HK-2 (cell line): Measurements from ENCODE around the gene CLDN11.

Source experiments
- DNase-seq: peaks from one replicate; pipeline ENCODE4 v3.0.0-alpha.2; 2018; ENCODE audit not compliant: unreplicated experiment

Gene CLDN11

DNA sequence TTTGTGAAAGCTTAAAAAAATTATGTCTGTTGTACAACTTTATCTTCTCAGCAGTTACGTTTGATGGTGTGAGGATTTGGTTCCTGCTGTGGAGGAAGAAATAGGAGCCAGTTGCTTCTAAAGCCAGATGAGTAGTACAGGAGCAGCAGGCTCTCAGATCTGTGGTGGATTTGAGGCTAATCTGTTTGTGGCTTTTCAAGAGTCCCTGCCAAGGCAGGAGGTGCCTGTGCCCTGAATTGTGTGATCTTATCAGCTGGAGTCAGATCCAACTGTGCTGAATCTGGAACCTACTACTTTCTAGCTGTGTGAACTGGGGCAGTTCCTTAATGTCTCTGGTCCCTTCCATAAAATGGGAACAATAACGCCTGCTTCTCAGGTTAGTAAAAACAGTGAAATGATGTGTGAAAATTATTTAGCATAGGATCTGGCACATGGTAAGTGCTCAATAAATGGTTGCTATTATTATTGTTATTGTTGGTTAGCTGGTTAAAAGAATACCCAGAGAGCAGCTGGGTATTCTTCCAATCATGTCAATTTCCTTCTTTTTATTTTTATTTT lies 7.7 kb downstream of the CLDN11 start:
- DNase-seq: no peak

DNA sequence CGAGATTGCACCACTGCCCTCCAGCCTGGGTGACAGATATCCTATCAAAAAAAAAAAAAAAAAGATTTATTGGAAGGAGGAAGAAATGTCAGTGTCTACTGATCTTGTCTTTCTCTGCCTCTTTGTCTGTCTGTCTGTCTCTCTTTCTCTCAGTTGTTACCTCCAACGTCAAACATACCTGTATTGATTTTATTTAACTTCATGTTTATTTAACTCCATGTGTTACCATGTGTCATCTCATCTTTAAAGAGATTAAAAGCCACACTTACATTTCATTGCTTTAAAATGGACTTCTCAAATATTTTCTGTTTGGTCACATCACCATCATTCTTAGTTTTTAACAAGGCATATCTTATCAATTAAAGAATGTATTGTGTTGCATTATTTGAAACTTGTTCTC lies 9.4 kb downstream of the CLDN11 start:
- no peak for DNase-seq

DNA sequence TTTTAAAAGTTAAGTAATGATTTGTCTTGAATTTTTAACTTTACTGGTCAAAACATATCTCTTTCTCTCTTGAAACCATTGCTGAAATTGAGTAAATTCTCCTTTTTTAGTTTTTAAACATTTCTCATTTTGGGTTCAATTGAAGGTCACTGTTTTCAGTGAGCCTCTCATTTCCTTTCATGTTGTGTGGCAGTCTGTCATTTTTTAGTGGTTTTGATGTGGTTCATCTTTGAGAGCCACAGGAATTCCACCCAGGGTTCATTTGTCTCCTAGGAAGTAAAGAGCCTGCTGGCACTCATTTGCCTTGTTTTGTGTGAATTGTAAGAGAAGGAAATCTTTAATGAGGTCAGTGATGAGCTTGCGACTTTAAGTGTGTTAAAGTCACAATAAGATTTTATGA lies 10.4 kb downstream of the CLDN11 start:
- no peak for DNase-seq

DNA sequence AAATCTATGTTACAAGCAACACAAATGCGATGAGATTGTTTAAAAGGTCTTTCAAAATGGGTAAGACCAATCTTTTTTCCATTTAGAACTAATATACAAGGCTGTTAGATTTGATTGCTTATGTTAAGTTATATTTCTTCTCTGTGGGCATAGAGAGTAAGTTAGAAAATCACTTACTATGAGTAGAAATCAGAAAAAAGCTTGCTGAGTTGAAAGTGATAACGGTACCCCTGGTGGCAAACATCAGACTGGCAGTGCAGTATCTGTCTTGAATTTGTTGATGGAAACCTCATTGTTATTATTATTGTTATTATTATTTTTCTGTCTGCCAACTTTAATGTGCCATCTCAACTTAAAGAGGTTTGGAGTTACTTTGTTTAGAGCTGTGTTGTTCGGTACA lies 12.4 kb downstream of the CLDN11 start:
- no peak for DNase-seq

DNA sequence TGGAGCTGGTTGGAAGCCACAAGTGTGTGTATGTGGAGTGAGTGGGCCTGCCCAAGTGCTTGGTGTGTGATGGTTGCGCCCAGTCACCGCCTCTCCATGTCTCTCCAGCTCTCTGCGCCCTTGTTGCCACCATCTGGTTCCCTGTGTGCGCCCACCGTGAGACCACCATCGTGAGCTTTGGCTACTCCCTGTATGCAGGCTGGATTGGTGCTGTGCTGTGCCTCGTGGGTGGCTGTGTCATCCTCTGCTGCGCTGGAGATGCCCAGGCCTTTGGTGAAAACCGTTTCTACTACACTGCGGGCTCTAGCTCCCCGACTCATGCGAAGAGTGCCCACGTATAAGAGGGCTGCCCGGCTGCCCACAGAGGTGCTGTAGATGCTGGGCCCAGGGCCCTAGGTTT lies 13.7 kb downstream of the CLDN11 start:
- DNase-seq: no peak

GRCh38 chr3:170436697-170437096 lies 18.0 kb downstream of the CLDN11 start:
- DNase-seq: no peak

GRCh38 chr3:170437176-170437575 lies 18.5 kb downstream of the CLDN11 start:
- no peak for DNase-seq

DNA sequence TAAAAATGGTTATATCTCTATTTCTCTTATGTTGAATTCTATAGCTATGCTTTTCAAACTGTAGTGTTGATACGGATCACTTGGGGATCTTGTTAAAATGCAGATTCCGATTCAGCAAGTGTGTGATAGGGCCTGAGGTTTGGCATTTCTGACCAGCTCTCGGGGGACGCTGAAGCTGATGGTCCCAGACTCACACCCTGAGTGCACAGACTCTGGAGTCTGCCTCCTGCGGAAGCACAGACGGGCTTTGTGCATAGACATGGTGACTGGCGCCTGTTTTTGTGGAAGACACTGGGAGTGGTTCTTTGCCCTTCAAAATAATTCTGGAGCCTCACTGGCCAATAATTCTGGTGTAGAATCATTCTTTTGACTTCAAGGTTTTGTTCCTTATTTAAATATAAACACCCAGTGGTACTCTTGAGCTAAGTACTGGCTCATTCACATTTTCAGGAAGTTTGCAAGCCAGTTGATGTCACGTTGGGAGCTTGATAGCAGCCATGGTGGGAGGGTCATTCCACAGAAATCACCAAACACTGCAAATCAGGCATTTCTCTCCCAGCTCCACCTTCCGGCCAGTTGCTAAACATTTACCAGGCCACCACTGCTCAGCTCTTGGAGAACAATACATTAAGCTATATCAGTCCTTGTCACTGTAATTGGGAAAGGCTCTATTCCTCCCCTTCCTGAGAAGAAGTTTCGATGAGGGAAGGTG lies 19.2 kb downstream of the CLDN11 start:
- DNase-seq: peak; percentile 39

DNA sequence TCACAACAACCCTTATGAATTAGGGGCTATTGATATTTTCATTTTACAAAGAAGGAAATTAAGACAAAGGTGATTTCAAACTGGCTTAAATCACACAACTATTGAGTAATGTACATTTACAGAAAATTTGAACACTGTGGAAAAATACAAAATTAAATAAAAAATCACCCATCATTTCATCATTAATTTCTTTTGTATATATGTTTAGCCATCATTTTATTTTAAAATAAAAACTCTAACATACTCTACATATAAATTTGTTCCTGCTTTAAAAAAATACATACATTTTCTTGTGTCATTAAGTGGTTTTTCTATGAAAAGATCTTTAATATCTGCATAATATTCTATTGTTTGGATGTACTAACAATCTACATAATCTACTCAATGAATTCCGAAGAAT lies 20.2 kb downstream of the CLDN11 start:
- DNase-seq: no peak

DNA sequence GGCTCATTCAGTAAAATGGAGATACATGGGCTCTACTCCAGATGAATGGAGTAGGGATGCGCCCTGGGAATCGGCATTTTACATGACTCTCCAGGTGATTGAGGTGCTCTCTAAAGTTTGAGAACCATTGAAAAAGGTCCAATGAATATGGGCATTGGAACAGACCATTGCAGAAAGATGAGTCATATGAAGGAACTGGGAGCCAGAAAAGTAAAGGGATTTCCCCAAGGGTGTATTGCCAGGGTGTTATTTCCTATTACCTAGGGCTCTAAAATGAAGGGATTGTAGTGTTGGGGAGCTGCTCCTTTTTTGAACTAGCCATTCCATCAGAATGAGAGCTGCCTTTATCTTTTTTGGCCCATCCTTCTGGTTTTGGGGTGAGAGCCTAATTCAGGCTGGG lies 21.7 kb downstream of the CLDN11 start:
- DNase-seq: no peak

- DNase-seq: no peak
Measured at GRCh38 chr3:170441412-170441811, 22.7 kb downstream of the CLDN11 start.

GRCh38 chr3:170442947-170443346 lies 24.3 kb downstream of the CLDN11 start:
- DNase-seq: no peak

- no peak for DNase-seq
Measured at GRCh38 chr3:170443457-170443856, 24.8 kb downstream of the CLDN11 start.

- no peak for DNase-seq
Measured at GRCh38 chr3:170448584-170448983, 29.9 kb downstream of the CLDN11 start.

GRCh38 chr3:170450039-170450438 lies 31.4 kb downstream of the CLDN11 start:
- no peak for DNase-seq

GRCh38 chr3:170454509-170454908 lies 35.8 kb downstream of the CLDN11 start:
- no peak for DNase-seq

DNA sequence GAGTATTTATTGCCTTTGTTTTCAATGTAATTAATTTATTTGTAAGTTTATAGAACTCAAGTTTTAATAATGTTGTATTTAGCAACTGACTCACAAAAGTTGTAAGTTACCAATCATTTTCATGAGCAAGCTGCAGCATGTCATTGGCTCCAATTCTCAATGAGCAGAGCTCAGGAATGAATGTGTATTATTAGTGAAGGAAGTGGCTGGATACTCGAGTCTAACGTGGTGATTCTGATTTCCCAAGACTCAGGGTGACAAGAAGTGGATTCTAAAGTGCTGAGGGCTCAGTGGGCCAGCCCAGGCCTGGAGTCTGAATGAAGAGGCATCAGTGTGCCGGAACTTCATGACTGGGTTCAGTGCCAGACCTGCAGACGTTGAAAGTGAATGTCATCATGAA lies 39.6 kb downstream of the CLDN11 start:
- DNase-seq: no peak

- no peak for DNase-seq
Measured at GRCh38 chr3:170463011-170463410, 44.3 kb downstream of the CLDN11 start.

GRCh38 chr3:170465955-170466354 lies 47.3 kb downstream of the CLDN11 start:
- DNase-seq: no peak

GRCh38 chr3:170467007-170467406 lies 48.3 kb downstream of the CLDN11 start:
- DNase-seq: no peak

- DNase-seq: no peak
Measured at GRCh38 chr3:170467571-170468147, 49.0 kb downstream of the CLDN11 start.

DNA sequence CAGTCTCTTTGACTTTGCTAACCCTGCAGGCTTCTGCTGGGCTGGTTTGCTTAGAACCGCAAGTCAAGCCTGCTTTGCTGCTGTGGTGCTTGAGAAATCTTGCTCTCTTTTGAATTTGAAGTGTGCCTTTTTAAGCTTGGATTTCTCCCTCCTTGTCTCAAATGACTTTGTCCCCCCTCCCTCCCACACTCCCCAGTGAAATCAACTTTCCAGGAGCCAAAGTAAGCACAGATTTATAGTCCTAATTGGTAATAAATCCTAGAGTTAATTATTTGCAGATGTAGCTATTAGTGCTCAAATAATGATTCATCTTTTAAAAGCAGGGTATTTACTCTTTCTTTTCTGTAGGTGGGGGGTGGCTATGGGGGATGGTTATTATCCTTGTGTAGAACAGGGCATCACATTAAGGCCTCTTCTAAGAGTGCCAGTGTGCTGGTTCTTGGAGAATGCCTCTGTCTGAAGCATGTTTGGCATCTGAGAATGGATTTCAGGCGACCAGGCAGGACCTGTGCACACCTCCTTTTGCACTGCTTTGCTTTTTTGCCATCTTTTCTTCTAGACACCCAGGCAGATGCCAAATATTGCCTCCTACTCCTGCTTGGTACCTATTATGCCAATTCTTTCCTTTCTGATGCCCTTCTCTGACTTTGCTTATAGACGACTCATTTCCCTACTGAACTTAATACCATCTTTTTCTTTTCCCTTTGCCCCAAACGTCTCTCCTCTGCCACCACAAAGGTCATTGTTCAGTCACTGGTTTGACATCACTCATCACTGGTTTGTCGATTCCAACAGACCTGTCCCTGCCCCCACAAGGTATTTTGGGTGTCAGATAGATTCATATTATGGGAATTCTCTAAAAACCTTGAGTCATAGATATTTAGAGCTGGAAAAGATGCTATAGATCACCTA lies 50.7 kb downstream of the CLDN11 start:
- DNase-seq: no peak
